Liver (tissue), 9 donors: ENCODE data around the gene RASAL2. TPM values are rescaled to one million over a fixed set of nuclear protein-coding genes. Genes with fewer than 3 reads are reported as not detected.

Experiments used
- DNase-seq: peaks from one replicate; pipeline ENCODE4 v3.0.0-alpha.2; 2017; ENCODE audit warnings: low spot score
- H3K27ac ChIP-seq, 2 donors: one replicate each; pipeline ENCODE4 v1.7.0; 2013; ENCODE audit warnings: inconsistent platforms in 2 of 2, low read length in 2 of 2, control low read depth in 1 of 2, low read depth in 1 of 2, mild to moderate bottlenecking in 1 of 2
- H3K27me3 ChIP-seq, 4 donors: one replicate each; pipeline versions ENCODE4 v1.6.1 to v1.7.0; 2013; ENCODE audit warnings: low read length in 3 of 4, inconsistent platforms in 1 of 4, mild to moderate bottlenecking in 1 of 4, moderate library complexity in 1 of 4; ENCODE audit not compliant: control insufficient read depth in 4 of 4, insufficient read depth in 4 of 4
- H3K36me3 ChIP-seq, 4 donors: one replicate each; pipeline versions ENCODE4 v1.6.1 to v1.7.0; 2013; ENCODE audit warnings: low read length in 3 of 4, mild to moderate bottlenecking in 3 of 4, low read depth in 1 of 4, moderate library complexity in 1 of 4; ENCODE audit not compliant: control insufficient read depth in 4 of 4, insufficient read depth in 3 of 4
- H3K4me1 ChIP-seq, 4 donors: one replicate each; pipeline versions ENCODE4 v1.6.1 to v1.7.0; 2013; ENCODE audit warnings: low read length in 3 of 4, mild to moderate bottlenecking in 3 of 4, moderate library complexity in 1 of 4; ENCODE audit not compliant: control insufficient read depth in 4 of 4, insufficient read depth in 4 of 4
- H3K4me3 ChIP-seq, 3 donors: one replicate each; pipeline versions ENCODE4 v1.6.1 to v1.7.0; 2013; ENCODE audit warnings: low read length in 3 of 3, control low read depth in 1 of 3, low read depth in 1 of 3, mild to moderate bottlenecking in 1 of 3
- H3K9ac ChIP-seq, 2 donors: one replicate each; pipeline ENCODE4 v1.7.0; 2013; ENCODE audit warnings: low read length in 2 of 2, mild to moderate bottlenecking in 2 of 2, moderate library complexity in 2 of 2, control low read depth in 1 of 2, low read depth in 1 of 2
- H3K9me3 ChIP-seq, 4 donors: one replicate each; pipeline versions ENCODE4 v1.6.1 to v1.7.0; 2013; ENCODE audit warnings: low read length in 3 of 4; ENCODE audit not compliant: control insufficient read depth in 4 of 4
- EGR1 ChIP-seq, 2 donors: IDR thresholded peaks; 2 replicates each; pipeline ENCODE4 v1.6.1; 2016 to 2018; ENCODE audit warnings: antibody characterized with exemption in 2 of 2, low read depth in 2 of 2
- FOXA1 ChIP-seq: IDR thresholded peaks from 2 replicates; pipeline ENCODE4 v1.6.1; 2016; ENCODE audit warnings: antibody characterized with exemption
- FOXA2 ChIP-seq: IDR thresholded peaks from 2 replicates; pipeline ENCODE4 v1.6.1; 2016; ENCODE audit warnings: antibody characterized with exemption
- GABPA ChIP-seq, 2 donors: IDR thresholded peaks in 1 of 2; conservative IDR thresholded peaks in 1 of 2; 2 replicates each; pipeline ENCODE4 v1.6.1; 2016; ENCODE audit warnings: antibody characterized with exemption in 2 of 2, mild to moderate bottlenecking in 1 of 2, moderate library complexity in 1 of 2
- RAD21 ChIP-seq, 2 donors: IDR thresholded peaks; 2 replicates each; pipeline ENCODE4 v1.6.1; 2016; ENCODE audit warnings: antibody characterized with exemption in 2 of 2, mild to moderate bottlenecking in 2 of 2
- RXRA ChIP-seq, 2 donors: IDR thresholded peaks; 2 replicates each; pipeline ENCODE4 v1.6.1; 2017 to 2018; ENCODE audit warnings: antibody characterized with exemption in 2 of 2, mild to moderate bottlenecking in 1 of 2
- TAF1 ChIP-seq: conservative IDR thresholded peaks from 2 replicates; pipeline ENCODE4 v1.6.1; 2016; ENCODE audit warnings: antibody characterized with exemption, mild to moderate bottlenecking
- YY1 ChIP-seq: IDR thresholded peaks from 2 replicates; pipeline ENCODE4 v1.6.1; 2016; ENCODE audit warnings: antibody characterized with exemption, mild to moderate bottlenecking
- WGBS: extraction: QIAGEN DNeasy Blood & Tissue Kit; methylation state at CpG from one replicate; pipeline ENCODE4 v1.1.7; 2013; 5-methylcytosine and 5-hydroxymethylcytosine counted together
- polyA plus RNA-seq, 2 donors: library from polyadenylated mRNA; stranded (reverse) in 1 of 2; unstranded in 1 of 2; fragments of 200-250 nt in 1 of 2; fragments of >200 nt in 1 of 2; fragmentation: Nextera tagmentation in 1 of 2; extraction: Ambion mirVana in 1 of 2; gene quantifications; one replicate each; pipeline versions ENCODE4 v1.2.1 to v1.2.3, GENCODE V29; 2013 to 2015
- total RNA-seq, 2 donors: library from RNA; depleted of rRNA; stranded (reverse); fragments of >200 nt; gene quantifications; one replicate each; pipeline ENCODE4 v1.2.3, GENCODE V29; 2014
- TF ChIP-seq, protein P1 (sequence below): IDR thresholded peaks from 2 replicates; pipeline ENCODE4 v1.6.1; 2016; ENCODE audit warnings: antibody characterized with exemption
- TF ChIP-seq, protein P2 (sequence below): fragments of 150-350 bp; IDR thresholded peaks from 2 replicates; pipeline ENCODE4 v1.5.1; 2017; ENCODE audit warnings: improper control_type of control experiment, low read depth, low read length; ENCODE audit not compliant: missing input control
- TF ChIP-seq, protein P3 (sequence below): IDR thresholded peaks from 2 replicates; pipeline ENCODE4 v1.6.1; 2016; ENCODE audit warnings: antibody characterized with exemption
- donor health status: healthy.
- donor health status: healthy.
- donor health status: healthy.
- donor health status: healthy.
- donor health status: healthy.

Gene RASAL2
- total and polyA plus RNA-seq, 4 donors: 1.8 to 8.1 (median 4.1) TPM

DNA sequence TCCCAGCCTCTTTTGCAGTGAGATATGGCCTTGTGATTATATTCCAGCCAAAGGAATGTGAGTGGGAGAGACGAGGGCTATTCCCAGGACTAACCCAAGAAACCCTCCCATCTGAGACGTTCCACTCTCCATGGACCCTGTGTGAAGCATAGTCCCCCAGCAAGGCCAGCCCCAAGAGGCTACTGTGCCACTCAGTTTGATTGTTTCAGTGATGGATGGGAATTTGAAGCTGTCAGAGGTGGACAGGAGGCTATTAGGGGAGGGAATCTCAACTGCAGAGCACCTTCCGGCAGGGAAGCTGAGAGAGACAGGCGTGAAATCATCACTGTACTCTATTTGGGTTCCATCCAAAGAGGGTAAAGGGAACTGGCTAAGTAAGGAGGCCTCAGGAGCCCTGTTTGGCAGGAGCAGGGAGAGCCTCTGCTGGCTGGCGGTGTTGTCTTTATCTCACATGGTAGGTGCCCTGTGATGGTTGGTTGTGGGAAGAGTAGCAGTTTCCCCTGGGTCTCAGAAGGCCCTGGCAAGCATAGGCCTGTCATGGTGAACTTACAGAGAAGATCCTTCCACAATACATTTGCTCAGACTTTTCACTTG lies 415.6 kb downstream of the RASAL2 start:
- H3K27ac ChIP-seq: no peak overlapping the region
- H3K4me3 ChIP-seq: no peak overlapping the region
- no peaks in the 10 kb centered on the region for H3K36me3 ChIP-seq
- no peak overlapping the region for H3K9ac ChIP-seq
- no peaks in the 10 kb centered on the region for H3K9me3 ChIP-seq
- H3K27me3 ChIP-seq: no peaks in the 10 kb centered on the region
- WGBS: 89% methylated on average over 5 of the region's 5 CpGs
- no peaks in the 10 kb centered on the region for H3K4me1 ChIP-seq
- TF ChIP-seq, protein P1, sequence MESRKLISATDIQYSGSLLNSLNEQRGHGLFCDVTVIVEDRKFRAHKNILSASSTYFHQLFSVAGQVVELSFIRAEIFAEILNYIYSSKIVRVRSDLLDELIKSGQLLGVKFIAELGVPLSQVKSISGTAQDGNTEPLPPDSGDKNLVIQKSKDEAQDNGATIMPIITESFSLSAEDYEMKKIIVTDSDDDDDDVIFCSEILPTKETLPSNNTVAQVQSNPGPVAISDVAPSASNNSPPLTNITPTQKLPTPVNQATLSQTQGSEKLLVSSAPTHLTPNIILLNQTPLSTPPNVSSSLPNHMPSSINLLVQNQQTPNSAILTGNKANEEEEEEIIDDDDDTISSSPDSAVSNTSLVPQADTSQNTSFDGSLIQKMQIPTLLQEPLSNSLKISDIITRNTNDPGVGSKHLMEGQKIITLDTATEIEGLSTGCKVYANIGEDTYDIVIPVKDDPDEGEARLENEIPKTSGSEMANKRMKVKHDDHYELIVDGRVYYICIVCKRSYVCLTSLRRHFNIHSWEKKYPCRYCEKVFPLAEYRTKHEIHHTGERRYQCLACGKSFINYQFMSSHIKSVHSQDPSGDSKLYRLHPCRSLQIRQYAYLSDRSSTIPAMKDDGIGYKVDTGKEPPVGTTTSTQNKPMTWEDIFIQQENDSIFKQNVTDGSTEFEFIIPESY: no peak
- TF ChIP-seq EGR1 (IDR thresholded peaks at IDR 0.05; ENCODE audit: low read depth in 2 of 2) (no peak), FOXA2 (no peak), RXRA (IDR thresholded peaks at IDR 0.05) (no peak), FOXA1 (no peak), RAD21 (IDR thresholded peaks at IDR 0.05) (no peak), YY1 (no peak), TAF1 (no peak)
- TF ChIP-seq, protein P2, sequence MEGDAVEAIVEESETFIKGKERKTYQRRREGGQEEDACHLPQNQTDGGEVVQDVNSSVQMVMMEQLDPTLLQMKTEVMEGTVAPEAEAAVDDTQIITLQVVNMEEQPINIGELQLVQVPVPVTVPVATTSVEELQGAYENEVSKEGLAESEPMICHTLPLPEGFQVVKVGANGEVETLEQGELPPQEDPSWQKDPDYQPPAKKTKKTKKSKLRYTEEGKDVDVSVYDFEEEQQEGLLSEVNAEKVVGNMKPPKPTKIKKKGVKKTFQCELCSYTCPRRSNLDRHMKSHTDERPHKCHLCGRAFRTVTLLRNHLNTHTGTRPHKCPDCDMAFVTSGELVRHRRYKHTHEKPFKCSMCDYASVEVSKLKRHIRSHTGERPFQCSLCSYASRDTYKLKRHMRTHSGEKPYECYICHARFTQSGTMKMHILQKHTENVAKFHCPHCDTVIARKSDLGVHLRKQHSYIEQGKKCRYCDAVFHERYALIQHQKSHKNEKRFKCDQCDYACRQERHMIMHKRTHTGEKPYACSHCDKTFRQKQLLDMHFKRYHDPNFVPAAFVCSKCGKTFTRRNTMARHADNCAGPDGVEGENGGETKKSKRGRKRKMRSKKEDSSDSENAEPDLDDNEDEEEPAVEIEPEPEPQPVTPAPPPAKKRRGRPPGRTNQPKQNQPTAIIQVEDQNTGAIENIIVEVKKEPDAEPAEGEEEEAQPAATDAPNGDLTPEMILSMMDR: no peak
- no peak for DNase-seq

DNA sequence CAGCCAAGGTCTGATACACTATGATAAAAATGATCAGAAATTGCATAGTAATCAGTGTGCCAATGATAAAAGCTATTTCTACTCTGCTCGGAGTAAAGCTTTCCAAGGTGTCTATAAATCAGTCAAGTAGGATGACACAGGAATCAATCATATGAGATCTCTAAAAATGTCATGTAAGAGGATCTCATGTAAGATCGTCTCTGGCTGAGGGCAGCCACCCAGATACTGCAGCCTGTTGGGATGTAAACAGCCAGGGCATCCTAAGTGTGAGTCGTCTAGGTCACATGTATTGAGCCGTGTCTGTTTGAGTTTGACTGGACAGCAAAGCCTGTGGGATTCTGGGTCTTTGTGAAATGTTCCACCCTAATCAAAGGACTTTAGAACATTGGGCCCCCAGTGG lies 416.3 kb downstream of the RASAL2 start:
- Histone ChIP-seq H3K27ac (no peak overlapping the region), H3K9ac (no peak overlapping the region), H3K4me1 (no peaks in the 10 kb centered on the region), H3K36me3 (no peaks in the 10 kb centered on the region), H3K9me3 (no peaks in the 10 kb centered on the region), H3K27me3 (no peaks in the 10 kb centered on the region), H3K4me3 (no peak overlapping the region)
- 87% methylated on average over 4 of the region's 4 CpGs for WGBS
- TF ChIP-seq, protein P2: no peak
- TF ChIP-seq GABPA (IDR thresholded peaks at IDR 0.05 in 1 of 2, conservative IDR thresholded peaks at IDR 0.05 in 1 of 2) (no peak), FOXA1 (no peak)
- TF ChIP-seq, protein P3, sequence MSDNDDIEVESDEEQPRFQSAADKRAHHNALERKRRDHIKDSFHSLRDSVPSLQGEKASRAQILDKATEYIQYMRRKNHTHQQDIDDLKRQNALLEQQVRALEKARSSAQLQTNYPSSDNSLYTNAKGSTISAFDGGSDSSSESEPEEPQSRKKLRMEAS: no peak
- no peak for DNase-seq
